ENCODE measurements around the gene SULF2.

DNA sequence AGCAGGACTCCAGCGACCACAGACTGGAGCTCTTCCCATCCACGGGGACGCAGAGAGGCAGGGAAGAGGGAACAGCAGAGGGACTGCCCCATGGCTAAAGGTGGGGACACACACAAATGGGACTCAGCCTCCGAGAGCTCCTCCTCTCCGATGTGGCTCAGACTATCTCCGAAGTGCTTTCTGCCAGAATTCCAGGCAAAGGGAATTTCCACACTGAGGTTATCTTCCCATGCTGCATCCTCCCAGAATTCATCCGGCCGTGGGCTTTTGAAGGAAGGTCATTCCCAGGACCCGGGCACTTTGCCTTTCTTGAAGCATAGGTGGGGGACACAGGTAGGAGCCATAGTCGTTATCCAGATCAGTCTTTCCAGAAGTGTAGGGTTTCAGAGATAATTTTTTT lies 67.9 kb downstream of the SULF2 start:
- TF ChIP-seq, protein P1, sequence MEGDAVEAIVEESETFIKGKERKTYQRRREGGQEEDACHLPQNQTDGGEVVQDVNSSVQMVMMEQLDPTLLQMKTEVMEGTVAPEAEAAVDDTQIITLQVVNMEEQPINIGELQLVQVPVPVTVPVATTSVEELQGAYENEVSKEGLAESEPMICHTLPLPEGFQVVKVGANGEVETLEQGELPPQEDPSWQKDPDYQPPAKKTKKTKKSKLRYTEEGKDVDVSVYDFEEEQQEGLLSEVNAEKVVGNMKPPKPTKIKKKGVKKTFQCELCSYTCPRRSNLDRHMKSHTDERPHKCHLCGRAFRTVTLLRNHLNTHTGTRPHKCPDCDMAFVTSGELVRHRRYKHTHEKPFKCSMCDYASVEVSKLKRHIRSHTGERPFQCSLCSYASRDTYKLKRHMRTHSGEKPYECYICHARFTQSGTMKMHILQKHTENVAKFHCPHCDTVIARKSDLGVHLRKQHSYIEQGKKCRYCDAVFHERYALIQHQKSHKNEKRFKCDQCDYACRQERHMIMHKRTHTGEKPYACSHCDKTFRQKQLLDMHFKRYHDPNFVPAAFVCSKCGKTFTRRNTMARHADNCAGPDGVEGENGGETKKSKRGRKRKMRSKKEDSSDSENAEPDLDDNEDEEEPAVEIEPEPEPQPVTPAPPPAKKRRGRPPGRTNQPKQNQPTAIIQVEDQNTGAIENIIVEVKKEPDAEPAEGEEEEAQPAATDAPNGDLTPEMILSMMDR (IDR thresholded peaks at IDR 0.05) = no peak
- no peak for TF ChIP-seq EZH2 (IDR thresholded peaks at IDR 0.05; ENCODE audit: borderline replicate concordance, insufficient read depth, low read depth, low read length, poor library complexity, severe bottlenecking)
